ENCODE results near the gene ALPP. TPM values are rescaled to one million over a fixed set of nuclear protein-coding genes. Genes with fewer than 3 reads are reported as not detected.
"Not testable (repeated sequence)": the region's sequence is repeated elsewhere in the genome, so short reads cannot be mapped to it uniquely, and the experiment has no call there.

Gene ALPP
- total and polyA plus RNA-seq, 4 donors, result 7.0 to 25.8 (median 11.5) TPM

- Histone ChIP-seq H3K9me3 (ENCODE audit: control insufficient read depth in 4 of 4, insufficient read depth in 3 of 4, low read length in 3 of 4) (no peaks in the 10 kb centered on the region), H3K4me3 (no peak overlapping the region), H3K9ac (ENCODE audit: insufficient read depth in 1 of 2, low read length in 2 of 2) (no peak overlapping the region), H3K4me1 (ENCODE audit: control insufficient read depth in 5 of 5, insufficient read depth in 5 of 5, low read length in 5 of 5) (peaks cover 0 to 4% (median 0%) of the 10 kb centered on the region in 5 donors), H3K27me3 (ENCODE audit: control insufficient read depth in 3 of 3, insufficient read depth in 3 of 3, low read length in 2 of 3) (peaks cover 2 to 10% (median 6%) of the 10 kb centered on the region in 3 donors), H3K27ac (ENCODE audit: low read depth in 1 of 2, low read length in 1 of 2) (no peak overlapping the region), H3K36me3 (ENCODE audit: control insufficient read depth in 4 of 4, insufficient read depth in 4 of 4, low read length in 4 of 4) (no peaks in the 10 kb centered on the region)
- DNase-seq (no peak), ATAC-seq (ENCODE audit: insufficient read depth, low FRiP score) (no peak)
- WGBS, 2 donors, result 90 to 91% methylated on average over 3 of the region's 3 CpGs
- no peak for TF ChIP-seq CTCF (IDR thresholded peaks at IDR 0.05; ENCODE audit: control extremely low read depth, extremely low read depth)
Measured at GRCh38 chr2:232402518-232402917, 24.0 kb downstream of the ALPP start.

- no peak overlapping the region for H3K4me3 ChIP-seq
- DNase-seq, result no peak
- TF ChIP-seq CTCF (IDR thresholded peaks at IDR 0.05; ENCODE audit: control extremely low read depth, extremely low read depth), result no peak
- no peaks in the 10 kb centered on the region for H3K36me3 ChIP-seq (ENCODE audit: control insufficient read depth in 4 of 4, insufficient read depth in 4 of 4, low read length in 4 of 4)
- no peak overlapping the region for H3K9ac ChIP-seq (ENCODE audit: insufficient read depth in 1 of 2, low read length in 2 of 2)
- peaks cover 4 to 9% (median 8%) of the 10 kb centered on the region in 3 donors for H3K27me3 ChIP-seq (ENCODE audit: control insufficient read depth in 3 of 3, insufficient read depth in 3 of 3, low read length in 2 of 3)
- no peak overlapping the region for H3K27ac ChIP-seq (ENCODE audit: low read depth in 1 of 2, low read length in 1 of 2)
- no peak for ATAC-seq (ENCODE audit: insufficient read depth, low FRiP score)
- 83 to 95% methylated on average over 11 of the region's 11 CpGs for WGBS, 2 donors
- no peaks in the 10 kb centered on the region for H3K9me3 ChIP-seq (ENCODE audit: control insufficient read depth in 4 of 4, insufficient read depth in 3 of 4, low read length in 3 of 4)
- peaks cover 0 to 4% (median 0%) of the 10 kb centered on the region in 5 donors for H3K4me1 ChIP-seq (ENCODE audit: control insufficient read depth in 5 of 5, insufficient read depth in 5 of 5, low read length in 5 of 5)
Measured at GRCh38 chr2:232405943-232406510, 27.5 kb downstream of the ALPP start.

DNA sequence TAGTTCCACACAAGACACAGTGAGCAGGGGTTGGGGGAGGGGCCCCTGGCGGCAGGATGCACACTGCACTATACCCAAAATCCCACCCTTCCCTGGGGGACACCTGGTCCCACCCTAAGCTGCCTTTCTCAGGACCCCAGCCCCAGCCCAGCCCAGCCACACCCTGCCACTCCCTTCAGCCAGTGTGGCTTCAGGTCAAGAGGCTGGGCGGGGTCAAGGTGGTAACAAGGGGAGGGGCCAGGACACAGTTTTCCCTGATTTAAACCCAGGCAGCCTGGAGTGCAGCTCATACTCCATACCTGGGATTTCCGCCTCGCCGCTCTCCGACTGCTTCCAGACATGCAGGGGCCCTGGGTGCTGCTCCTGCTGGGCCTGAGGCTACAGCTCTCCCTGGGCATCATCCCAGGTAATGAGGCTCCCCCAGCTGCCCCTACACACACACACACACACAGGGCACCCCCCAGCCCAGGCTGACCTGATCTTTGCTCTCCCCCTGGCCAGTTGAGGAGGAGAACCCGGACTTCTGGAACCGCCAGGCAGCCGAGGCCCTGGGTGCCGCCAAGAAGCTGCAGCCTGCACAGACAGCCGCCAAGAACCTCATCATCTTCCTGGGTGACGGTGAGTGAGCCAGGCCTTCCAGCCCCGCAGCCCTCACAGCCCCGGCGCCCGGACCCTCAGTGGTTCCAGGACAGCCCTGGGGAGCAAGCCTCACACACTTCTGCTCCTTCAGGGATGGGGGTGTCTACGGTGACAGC lies 28.2 kb downstream of the ALPP start, which contains the start of gene ALPG:
ALPG (plus strand) TSS at position 289 of the 755 bp plus-strand sequence; CDS start at position 340, 51 bp downstream.
- 90 to 94% methylated on average over 17 of the region's 17 CpGs for WGBS, 2 donors
- ATAC-seq (ENCODE audit: insufficient read depth, low FRiP score), result no peak
- H3K27ac ChIP-seq (ENCODE audit: low read depth in 1 of 2, low read length in 1 of 2), result no peak within 1 kb of the TSS
- H3K9me3 ChIP-seq (ENCODE audit: control insufficient read depth in 4 of 4, insufficient read depth in 3 of 4, low read length in 3 of 4), result no peaks in the 10 kb centered on the region
- H3K36me3 ChIP-seq (ENCODE audit: control insufficient read depth in 4 of 4, insufficient read depth in 4 of 4, low read length in 4 of 4), result no peaks in the 10 kb centered on the region
- TF ChIP-seq CTCF (IDR thresholded peaks at IDR 0.05; ENCODE audit: control extremely low read depth, extremely low read depth), result no peak
- H3K27me3 ChIP-seq (ENCODE audit: control insufficient read depth in 3 of 3, insufficient read depth in 3 of 3, low read length in 2 of 3), result peaks cover 7 to 12% (median 9%) of the 10 kb centered on the region in 3 donors
- no peak for DNase-seq
- H3K4me1 ChIP-seq (ENCODE audit: control insufficient read depth in 5 of 5, insufficient read depth in 5 of 5, low read length in 5 of 5), result peaks cover 0 to 4% (median 0%) of the 10 kb centered on the region in 5 donors
- H3K9ac ChIP-seq (ENCODE audit: insufficient read depth in 1 of 2, low read length in 2 of 2), result no peak within 1 kb of the TSS
- no peak within 1 kb of the TSS for H3K4me3 ChIP-seq

DNA sequence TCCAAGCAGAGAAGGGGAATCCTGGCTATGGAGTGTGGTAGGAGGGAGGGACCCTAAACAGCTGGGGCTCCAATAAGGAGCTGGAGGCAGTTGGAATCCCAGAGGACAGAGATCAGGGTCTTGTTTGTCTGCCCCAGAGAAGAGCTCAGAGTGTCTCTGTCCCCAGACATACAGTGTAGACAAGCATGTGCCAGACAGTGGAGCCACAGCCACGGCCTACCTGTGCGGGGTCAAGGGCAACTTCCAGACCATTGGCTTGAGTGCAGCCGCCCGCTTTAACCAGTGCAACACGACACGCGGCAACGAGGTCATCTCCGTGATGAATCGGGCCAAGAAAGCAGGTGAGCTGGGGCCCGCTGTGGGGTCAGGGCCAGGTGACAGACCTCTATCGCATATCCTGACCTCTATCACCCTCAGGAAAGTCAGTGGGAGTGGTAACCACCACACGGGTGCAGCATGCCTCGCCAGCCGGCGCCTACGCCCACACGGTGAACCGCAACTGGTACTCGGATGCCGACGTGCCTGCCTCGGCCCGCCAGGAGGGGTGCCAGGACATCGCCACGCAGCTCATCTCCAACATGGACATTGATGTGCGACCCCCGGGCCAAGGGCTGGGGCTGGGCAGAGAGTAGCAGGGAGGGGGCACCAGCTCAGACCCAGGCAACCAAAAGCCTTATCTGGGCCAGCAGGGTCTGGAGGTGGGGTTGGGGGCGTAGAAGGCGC lies 29.0 kb downstream of the ALPP start:
- WGBS, 2 donors, result 93 to 95% methylated on average over 23 to 30 of the region's 30 CpGs
- H3K27me3 ChIP-seq (ENCODE audit: control insufficient read depth in 3 of 3, insufficient read depth in 3 of 3, low read length in 2 of 3), result peaks cover 7 to 19% (median 9%) of the 10 kb centered on the region in 3 donors
- not testable (repeated sequence) for H3K4me3 ChIP-seq; H3K36me3 ChIP-seq (ENCODE audit: control insufficient read depth in 4 of 4, insufficient read depth in 4 of 4, low read length in 4 of 4); H3K9ac ChIP-seq (ENCODE audit: insufficient read depth in 1 of 2, low read length in 2 of 2); H3K4me1 ChIP-seq (ENCODE audit: control insufficient read depth in 5 of 5, insufficient read depth in 5 of 5, low read length in 5 of 5); DNase-seq; H3K9me3 ChIP-seq (ENCODE audit: control insufficient read depth in 4 of 4, insufficient read depth in 3 of 4, low read length in 3 of 4); H3K27ac ChIP-seq (ENCODE audit: low read depth in 1 of 2, low read length in 1 of 2); ATAC-seq (ENCODE audit: insufficient read depth, low FRiP score)

DNA sequence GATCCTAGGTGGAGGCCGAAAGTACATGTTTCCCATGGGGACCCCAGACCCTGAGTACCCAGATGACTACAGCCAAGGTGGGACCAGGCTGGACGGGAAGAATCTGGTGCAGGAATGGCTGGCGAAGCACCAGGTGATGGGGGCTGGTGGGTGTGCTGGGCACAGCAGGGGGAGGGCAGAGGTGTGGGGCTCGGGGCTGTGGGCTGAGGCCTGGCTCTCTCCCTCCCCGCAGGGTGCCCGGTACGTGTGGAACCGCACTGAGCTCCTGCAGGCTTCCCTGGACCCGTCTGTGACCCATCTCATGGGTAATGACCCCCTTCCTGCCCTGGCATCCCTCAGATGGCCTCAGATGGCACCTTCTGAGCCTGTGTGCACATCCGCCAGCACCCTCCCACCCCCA lies 29.7 kb downstream of the ALPP start:
- not testable (repeated sequence) for H3K4me3 ChIP-seq; H3K9me3 ChIP-seq (ENCODE audit: control insufficient read depth in 4 of 4, insufficient read depth in 3 of 4, low read length in 3 of 4); DNase-seq; H3K9ac ChIP-seq (ENCODE audit: insufficient read depth in 1 of 2, low read length in 2 of 2); H3K27ac ChIP-seq (ENCODE audit: low read depth in 1 of 2, low read length in 1 of 2); H3K36me3 ChIP-seq (ENCODE audit: control insufficient read depth in 4 of 4, insufficient read depth in 4 of 4, low read length in 4 of 4); H3K4me1 ChIP-seq (ENCODE audit: control insufficient read depth in 5 of 5, insufficient read depth in 5 of 5, low read length in 5 of 5)
- peak; percentile 10 for ATAC-seq (ENCODE audit: insufficient read depth, low FRiP score)
- H3K27me3 ChIP-seq (ENCODE audit: control insufficient read depth in 3 of 3, insufficient read depth in 3 of 3, low read length in 2 of 3), result peaks cover 9 to 26% (median 10%) of the 10 kb centered on the region in 3 donors
- WGBS, 2 donors, result 91 to 97% methylated on average over 5 to 10 of the region's 10 CpGs

All from lung (tissue), 12 donors.